OCI-LY3 (cell line): ENCODE results near the gene SNF8.
A peak's percentile ranks its signal among the peaks of the same experiment; 100 is the strongest.
"Not testable (repeated sequence)": the region's sequence is repeated elsewhere in the genome, so short reads cannot be mapped to it uniquely, and the experiment has no call there.

Experiments used
- H2AFZ ChIP-seq: fragments of 200-600, 300-600 bp; shearing (Covaris generic); 2 replicates; pipeline ENCODE4 v1.6.0; 2014; ENCODE audit warnings: antibody characterized with exemption, low read depth, low read length
- H3K27ac ChIP-seq: fragments of 200-600, 300-600 bp; sonication (generic); 2 replicates; pipeline ENCODE4 v1.5.1; 2014; ENCODE audit warnings: mild to moderate bottlenecking, low read length, moderate library complexity, mixed read lengths
- H3K27me3 ChIP-seq: fragments of 200-600, 300-600 bp; sonication (generic); 2 replicates; pipeline ENCODE4 v1.6.1; 2014; ENCODE audit warnings: low read depth, low read length, mixed read lengths
- H3K36me3 ChIP-seq: fragments of 200-600, 300-600 bp; sonication (generic); replicated peaks from 2 replicates; pipeline ENCODE3; 2014; ENCODE audit warnings: low read depth, low read length, mixed read lengths
- H3K4me1 ChIP-seq: fragments of 300-600, 200-600 bp; sonication (generic); 2 replicates; pipeline ENCODE4 v1.6.1; 2014; ENCODE audit warnings: low read length, mixed read lengths
- H3K4me2 ChIP-seq: fragments of 200-600, 300-600 bp; sonication (generic); 2 replicates; pipeline ENCODE4 v1.6.1; 2014; ENCODE audit warnings: low read length, mixed read lengths
- H3K4me3 ChIP-seq: fragments of 300-600, 200-600 bp; sonication (generic); 2 replicates; pipeline ENCODE4 v1.5.1; 2014; ENCODE audit warnings: antibody characterized with exemption, mild to moderate bottlenecking, low read length, moderate library complexity
- H3K79me2 ChIP-seq: fragments of 300-600, 200-600 bp; shearing (Covaris generic); 2 replicates; pipeline ENCODE4 v1.6.1; 2014; ENCODE audit warnings: mild to moderate bottlenecking, low read length, mixed read lengths
- H3K9ac ChIP-seq: fragments of 300-600, 200-600 bp; shearing (Covaris generic); 2 replicates; pipeline ENCODE4 v1.6.0; 2014; ENCODE audit warnings: mild to moderate bottlenecking, low read length, moderate library complexity
- H3K9me3 ChIP-seq: fragments of 200-600, 300-600 bp; shearing (Covaris generic); 2 replicates; pipeline ENCODE4 v1.6.1; 2014; ENCODE audit warnings: low read length, mixed read lengths; ENCODE audit not compliant: insufficient read depth
- H4K20me1 ChIP-seq: fragments of 200-600, 300-600 bp; sonication (generic); 2 replicates; pipeline ENCODE4 v1.6.1; 2016; ENCODE audit warnings: low read length, mixed read lengths; ENCODE audit not compliant: insufficient read depth
- CTCF ChIP-seq: fragments of 200-600, 300-600 bp; sonication (generic); IDR thresholded peaks from 2 replicates; pipeline ENCODE4 v1.5.1; 2014; ENCODE audit warnings: antibody characterized with exemption, low read length, low read depth
- EZH2phosphoT487 ChIP-seq: fragments of 200-600 bp; shearing (Covaris generic); IDR thresholded peaks from 2 replicates; pipeline ENCODE4 v1.6.1; 2018; ENCODE audit warnings: antibody characterized with exemption, mixed run types, low read depth

Gene SNF8

GRCh38 chr17:48951572-48951971 is 6.9 kb upstream of the SNF8 start:
- Histone ChIP-seq H3K9ac (no peak overlapping the region), H3K79me2 (no peaks in the 10 kb centered on the region), H3K4me1 (peaks cover 14% of the 10 kb centered on the region), H3K4me2 (no peak overlapping the region), H3K9me3 (no peaks in the 10 kb centered on the region), H3K4me3 (no peak overlapping the region), H4K20me1 (no peaks in the 10 kb centered on the region), H3K27ac (no peak overlapping the region), H2AFZ (no peak overlapping the region), H3K36me3 (no peaks in the 10 kb centered on the region), H3K27me3 (no peaks in the 10 kb centered on the region)
- no peak for TF ChIP-seq CTCF
- TF ChIP-seq EZH2phosphoT487, result no peak

GRCh38 chr17:48945261-48945651 is 614 bp upstream of the SNF8 start:
- H3K4me1 ChIP-seq, result not testable (repeated sequence)
- Histone ChIP-seq H3K27ac (peak overlapping the region; percentile 66), H3K4me3 (peak overlapping the region; percentile 100)

GRCh38 chr17:48933035-48933434 is 11.6 kb downstream of the SNF8 start:
- peaks cover 65% of the 10 kb centered on the region for H3K36me3 ChIP-seq
- no peak overlapping the region for H3K27ac ChIP-seq
- no peak overlapping the region for H2AFZ ChIP-seq
- H3K9ac ChIP-seq, result no peak overlapping the region
- H3K79me2 ChIP-seq, result 0 out of 2 replicates have a peak, but pooled peaks cover 4% of the 10 kb centered on the region
- no peak overlapping the region for H3K4me3 ChIP-seq
- H3K4me2 ChIP-seq, result no peak overlapping the region
- no peaks in the 10 kb centered on the region for H3K4me1 ChIP-seq
- H4K20me1 ChIP-seq, result peaks cover 2% of the 10 kb centered on the region; the same call in 1 of the 2 replicates
- no peaks in the 10 kb centered on the region for H3K9me3 ChIP-seq
- H3K27me3 ChIP-seq, result no peaks in the 10 kb centered on the region
- no peak for TF ChIP-seq EZH2phosphoT487

More at GRCh38 chr17:48945261-48945651, 614 bp upstream of the SNF8 start:
- Histone ChIP-seq H3K4me2 (peak overlapping the region; percentile 83), H3K79me2 (peaks cover 23% of the 10 kb centered on the region), H2AFZ (peak overlapping the region; percentile 83), H3K9ac (peak overlapping the region; percentile 80)
- not testable (repeated sequence) for H3K36me3 ChIP-seq, H3K9me3 ChIP-seq, H3K27me3 ChIP-seq, H4K20me1 ChIP-seq

GRCh38 chr17:48930435-48930873 is 14.2 kb downstream of the SNF8 start:
- Histone ChIP-seq H3K9me3 (no peaks in the 10 kb centered on the region), H4K20me1 (peaks cover 5% of the 10 kb centered on the region; the same call in 1 of the 2 replicates), H3K9ac (no peak overlapping the region)

GRCh38 chr17:48929812-48930165 is 14.9 kb downstream of the SNF8 start:
- H3K9me3 ChIP-seq, result no peaks in the 10 kb centered on the region
- H3K4me3 ChIP-seq, result no peak overlapping the region
- H4K20me1 ChIP-seq, result peaks cover 5% of the 10 kb centered on the region; the same call in 1 of the 2 replicates
- no peaks in the 10 kb centered on the region for H3K27me3 ChIP-seq
- no peak for TF ChIP-seq EZH2phosphoT487
- no peak for TF ChIP-seq CTCF
- H3K79me2 ChIP-seq, result peaks cover 10% of the 10 kb centered on the region; the same call in 1 of the 2 replicates
- no peak overlapping the region for H3K9ac ChIP-seq
- peaks cover 79% of the 10 kb centered on the region for H3K36me3 ChIP-seq
- no peak overlapping the region for H2AFZ ChIP-seq
- no peak overlapping the region for H3K4me2 ChIP-seq
- no peaks in the 10 kb centered on the region for H3K4me1 ChIP-seq
- no peak overlapping the region for H3K27ac ChIP-seq

More at GRCh38 chr17:48930435-48930873, 14.2 kb downstream of the SNF8 start:
- H3K4me1 ChIP-seq, result no peaks in the 10 kb centered on the region
- peaks cover 10% of the 10 kb centered on the region; the same call in 1 of the 2 replicates for H3K79me2 ChIP-seq
- no peak overlapping the region for H3K27ac ChIP-seq
- no peak overlapping the region for H3K4me3 ChIP-seq
- H3K27me3 ChIP-seq, result no peaks in the 10 kb centered on the region
- no peak for TF ChIP-seq CTCF
- TF ChIP-seq EZH2phosphoT487, result no peak
- peaks cover 79% of the 10 kb centered on the region for H3K36me3 ChIP-seq
- no peak overlapping the region for H3K4me2 ChIP-seq
- H2AFZ ChIP-seq, result no peak overlapping the region
